Esophagus muscularis mucosa (tissue), 4 donors: ENCODE data around the gene C1orf74. TPM values are rescaled to one million over a fixed set of nuclear protein-coding genes. Genes with fewer than 3 reads are reported as not detected.

Source experiments
- DNase-seq: peaks from one replicate; pipeline ENCODE4 v3.0.0-alpha.2; 2017; ENCODE audit errors: extremely low spot score
- H3K27ac ChIP-seq, 4 donors: fragments of 200-600 bp; sonication (generic); replicated peaks in 1 of 4; 1 replicate in 3 of 4; 2 replicates in 1 of 4; pipeline ENCODE4 v1.5.1; 2016 to 2019; ENCODE audit warnings: mild to moderate bottlenecking in 1 of 4
- H3K27me3 ChIP-seq, 4 donors: fragments of 200-600 bp; sonication (generic); one replicate each; pipeline versions ENCODE4 v1.5.1 to v1.6.0; 2016 to 2019
- H3K36me3 ChIP-seq, 4 donors: fragments of 200-600 bp; sonication (generic); one replicate each; pipeline ENCODE4 v1.5.1; 2016 to 2019
- H3K4me1 ChIP-seq, 4 donors: fragments of 200-600 bp; sonication (generic); one replicate each; pipeline ENCODE4 v1.5.1; 2016 to 2019
- H3K4me3 ChIP-seq, 4 donors: fragments of 200-600 bp; sonication (generic); 1 replicate in 2 of 4; 2 replicates in 2 of 4; pipeline ENCODE4 v1.5.1; 2016 to 2019; ENCODE audit warnings: mild to moderate bottlenecking in 4 of 4, moderate library complexity in 1 of 4
- H3K9me3 ChIP-seq, 4 donors: fragments of 200-600 bp; sonication (generic); 1 replicate in 3 of 4; 2 replicates in 1 of 4; pipeline ENCODE4 v1.5.1; 2016 to 2019
- EP300 ChIP-seq: sonication (generic); formaldehyde crosslinking; IDR thresholded peaks from one replicate; pipeline ENCODE4 v1.6.1; 2017; ENCODE audit warnings: antibody characterized with exemption
- POLR2A ChIP-seq: fragments of 450-650 bp; IDR thresholded peaks from one replicate; pipeline ENCODE4 v1.6.1; 2017; ENCODE audit warnings: antibody characterized with exemption, moderate library complexity, mild to moderate bottlenecking, low read depth
- POLR2AphosphoS5 ChIP-seq, 2 donors: sonication (generic); formaldehyde crosslinking; IDR thresholded peaks; one replicate each; pipeline ENCODE4 v1.6.1; 2017; ENCODE audit warnings: antibody characterized with exemption in 2 of 2
- WGBS: methylation state at CpG from one replicate; pipeline ENCODE4 v1.1.5; 2018; 5-methylcytosine and 5-hydroxymethylcytosine counted together
- intact Hi-C: fragments of 100-400 bp; cut with DNase I; formaldehyde crosslinking; loops from one replicate; pipeline ENCODE4 v1.15.1; 2023
- total RNA-seq, 4 donors: library from RNA; depleted of rRNA; stranded (reverse); fragments of >200 nt; gene quantifications; one replicate each; pipeline versions ENCODE4 v1.1.0 to v1.2.1, GENCODE V29; 2016
- TF ChIP-seq, protein P1 (sequence below), 3 experiments: fragments of 200-600 bp in 2 of 3; fragments of 450-650 bp in 1 of 3; sonication (generic) in 2 of 3; IDR thresholded peaks; one replicate each; pipeline ENCODE4 v1.5.1; 2017 to 2019; ENCODE audit warnings: antibody characterized with exemption in 3 of 3, mild to moderate bottlenecking in 2 of 3, moderate library complexity in 1 of 3

Gene C1orf74
- 1 to 10 TPM in 2 of 4 donors, under 1 TPM in 2; 0.42 to 1.6 (median 0.86) TPM for total RNA-seq

DNA sequence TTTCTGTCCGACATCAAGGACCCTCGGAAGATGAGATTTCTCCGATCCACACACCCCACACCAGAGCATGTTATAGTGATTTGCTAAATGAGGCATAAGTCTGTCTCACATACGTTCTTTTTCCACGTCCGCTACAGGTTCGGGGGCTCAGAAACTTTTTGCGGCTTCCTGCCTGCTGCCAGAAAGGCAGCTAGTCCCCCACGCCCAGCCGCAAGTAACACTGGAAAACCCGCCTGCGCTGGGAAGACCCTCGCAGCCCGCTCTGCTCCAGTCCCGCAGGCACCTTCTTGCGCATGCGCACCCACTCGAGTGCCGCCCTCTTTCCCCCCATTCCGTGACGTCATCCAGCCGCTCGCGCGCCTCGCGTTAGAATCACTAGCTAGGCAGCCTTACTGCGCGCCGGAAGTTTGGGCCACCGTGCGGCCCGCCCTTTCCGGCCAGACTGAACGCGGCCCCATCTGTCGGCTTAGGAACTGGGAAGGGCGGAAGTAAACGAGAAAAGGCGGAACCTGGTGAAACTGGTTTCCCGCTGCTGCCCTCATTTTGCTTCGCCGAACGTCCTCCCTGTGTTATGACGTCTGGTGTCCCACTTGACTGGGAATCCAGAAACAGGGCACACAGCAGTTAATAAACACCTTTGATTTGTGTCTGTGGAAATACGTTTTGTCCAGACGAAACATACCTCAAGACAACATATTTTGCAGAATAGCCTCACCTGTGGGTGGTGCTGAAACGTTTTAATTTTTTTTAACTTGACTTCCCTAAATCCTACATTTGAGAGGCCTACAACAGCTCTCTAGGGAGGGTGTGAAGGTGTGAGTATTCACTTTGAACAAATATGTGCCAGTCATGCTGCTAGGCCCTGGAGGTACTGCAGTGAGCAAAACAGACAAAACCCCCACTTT is at the start of gene C1orf74:
Gene C1orf74 (minus strand): TSS at position 295 of the 905 bp plus-strand sequence. CDS start 925 bp downstream, outside the sequence.
- TF ChIP-seq EP300 (no peak), POLR2AphosphoS5 (IDR thresholded peaks at IDR 0.05) (peak; percentile 92 to 97), POLR2A (peak; percentile 52)
- TF ChIP-seq, protein P1, sequence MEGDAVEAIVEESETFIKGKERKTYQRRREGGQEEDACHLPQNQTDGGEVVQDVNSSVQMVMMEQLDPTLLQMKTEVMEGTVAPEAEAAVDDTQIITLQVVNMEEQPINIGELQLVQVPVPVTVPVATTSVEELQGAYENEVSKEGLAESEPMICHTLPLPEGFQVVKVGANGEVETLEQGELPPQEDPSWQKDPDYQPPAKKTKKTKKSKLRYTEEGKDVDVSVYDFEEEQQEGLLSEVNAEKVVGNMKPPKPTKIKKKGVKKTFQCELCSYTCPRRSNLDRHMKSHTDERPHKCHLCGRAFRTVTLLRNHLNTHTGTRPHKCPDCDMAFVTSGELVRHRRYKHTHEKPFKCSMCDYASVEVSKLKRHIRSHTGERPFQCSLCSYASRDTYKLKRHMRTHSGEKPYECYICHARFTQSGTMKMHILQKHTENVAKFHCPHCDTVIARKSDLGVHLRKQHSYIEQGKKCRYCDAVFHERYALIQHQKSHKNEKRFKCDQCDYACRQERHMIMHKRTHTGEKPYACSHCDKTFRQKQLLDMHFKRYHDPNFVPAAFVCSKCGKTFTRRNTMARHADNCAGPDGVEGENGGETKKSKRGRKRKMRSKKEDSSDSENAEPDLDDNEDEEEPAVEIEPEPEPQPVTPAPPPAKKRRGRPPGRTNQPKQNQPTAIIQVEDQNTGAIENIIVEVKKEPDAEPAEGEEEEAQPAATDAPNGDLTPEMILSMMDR (IDR thresholded peaks at IDR 0.05): peak in 1 of 3 experiments; percentile 19
- peaks cover 32 to 46% (median 39%) of the 10 kb centered on the region in 4 donors for H3K4me1 ChIP-seq
- H3K9me3 ChIP-seq: no peaks in the 10 kb centered on the region
- peak within 1 kb of the TSS; percentile 68 to 83 (median 68) for H3K4me3 ChIP-seq
- WGBS: 7% methylated on average over 31 of the region's 48 CpGs
- peak; percentile 100 for DNase-seq
- no peaks in the 10 kb centered on the region for H3K27me3 ChIP-seq
- peak within 1 kb of the TSS; percentile 80 to 88 (median 86) for H3K27ac ChIP-seq
- H3K36me3 ChIP-seq: peaks cover 0 to 13% (median 0%) of the 10 kb centered on the region in 4 donors
- intact Hi-C loops: no loop called here

DNA sequence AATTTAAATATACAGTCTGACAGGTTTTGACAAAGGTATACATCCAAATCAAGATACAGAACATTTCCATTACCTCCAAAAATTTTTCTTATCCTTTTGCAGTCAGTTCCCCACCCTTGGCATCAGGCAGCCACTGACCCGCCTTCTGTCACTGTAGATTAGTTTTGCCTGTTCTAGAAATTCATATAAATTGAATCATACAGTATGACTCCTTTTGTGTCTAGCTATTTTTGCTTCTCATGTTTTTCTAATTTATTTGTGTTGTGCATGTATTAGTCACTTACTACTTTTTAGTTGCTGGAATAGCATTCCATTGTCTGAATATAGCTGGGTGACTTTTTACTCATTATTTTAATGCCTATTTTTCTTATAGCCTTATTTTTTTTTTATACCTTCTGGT is 47.3 kb upstream of the C1orf74 start:
- intact Hi-C loops: no loop called here
- TF ChIP-seq POLR2A (no peak), EP300 (no peak), POLR2AphosphoS5 (IDR thresholded peaks at IDR 0.05) (no peak)
- TF ChIP-seq, protein P1 (IDR thresholded peaks at IDR 0.05): no peak
- WGBS: 94% methylated on average over 1 of the region's 1 CpG
- H3K4me3 ChIP-seq: no peak overlapping the region
- no peak for DNase-seq
- H3K9me3 ChIP-seq: no peaks in the 10 kb centered on the region
- peaks cover 12 to 26% (median 19%) of the 10 kb centered on the region in 4 donors for H3K4me1 ChIP-seq
- no peak overlapping the region for H3K27ac ChIP-seq
- no peaks in the 10 kb centered on the region for H3K27me3 ChIP-seq
- peaks cover 36 to 64% (median 52%) of the 10 kb centered on the region in 4 donors for H3K36me3 ChIP-seq

DNA sequence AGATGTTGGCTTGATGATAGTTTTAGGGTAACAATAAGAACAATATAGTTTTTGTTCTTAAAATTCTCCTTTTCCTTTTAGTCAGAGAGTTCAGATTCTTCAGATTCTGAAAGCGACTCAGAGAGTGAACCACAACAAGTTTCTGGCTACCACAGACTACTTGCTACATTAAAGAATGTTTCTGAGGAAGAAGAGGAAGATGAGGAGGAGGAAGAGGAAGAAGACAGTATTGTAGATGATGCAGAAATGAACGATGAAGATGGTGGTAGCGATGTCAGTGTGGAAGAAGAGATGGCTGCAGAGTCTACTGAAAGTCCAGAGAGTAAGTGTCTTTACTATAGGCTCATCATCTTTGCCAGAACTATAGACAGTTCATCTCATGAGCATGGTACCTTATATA is 46.4 kb upstream of the C1orf74 start:
- DNase-seq: peak; percentile 19
- Histone ChIP-seq H3K9me3 (no peaks in the 10 kb centered on the region), H3K4me1 (peaks cover 12 to 21% (median 19%) of the 10 kb centered on the region in 4 donors), H3K36me3 (peaks cover 27 to 55% (median 46%) of the 10 kb centered on the region in 4 donors), H3K27me3 (no peaks in the 10 kb centered on the region), H3K27ac (no peak overlapping the region), H3K4me3 (no peak overlapping the region)
- 91% methylated on average over 3 of the region's 3 CpGs for WGBS
- intact Hi-C loops: no loop called here
- TF ChIP-seq, protein P1 (IDR thresholded peaks at IDR 0.05): no peak
- TF ChIP-seq POLR2A (no peak), POLR2AphosphoS5 (IDR thresholded peaks at IDR 0.05) (no peak), EP300 (no peak)

DNA sequence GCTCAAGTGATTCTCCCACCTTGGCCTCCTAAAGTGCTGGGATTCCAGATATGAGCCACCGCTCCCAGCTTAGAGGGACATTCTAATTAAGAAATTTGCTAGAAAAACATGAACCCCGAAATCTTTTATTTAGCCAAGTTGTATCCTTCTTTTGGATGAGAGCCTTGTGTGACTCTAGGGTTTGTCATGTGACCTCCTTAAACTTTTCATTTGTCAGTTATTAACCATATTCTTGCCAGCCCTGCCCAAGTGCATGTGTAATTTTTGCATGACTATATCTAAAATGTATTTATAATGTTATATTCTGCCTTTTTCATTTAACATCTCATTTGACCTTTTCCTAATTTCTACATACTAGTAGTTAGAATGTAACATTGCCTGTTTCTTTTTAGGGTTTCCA is 45.4 kb upstream of the C1orf74 start:
- TF ChIP-seq EP300 (no peak), POLR2AphosphoS5 (IDR thresholded peaks at IDR 0.05) (no peak), POLR2A (no peak)
- TF ChIP-seq, protein P1 (IDR thresholded peaks at IDR 0.05): no peak
- Histone ChIP-seq H3K4me3 (no peak overlapping the region), H3K36me3 (peaks cover 23 to 45% (median 37%) of the 10 kb centered on the region in 4 donors), H3K27ac (no peak overlapping the region), H3K27me3 (no peaks in the 10 kb centered on the region), H3K4me1 (peaks cover 12 to 21% (median 19%) of the 10 kb centered on the region in 4 donors), H3K9me3 (no peaks in the 10 kb centered on the region)
- 80% methylated on average over 2 of the region's 2 CpGs for WGBS
- no peak for DNase-seq
- intact Hi-C loops: no loop called here
